HK-2 (cell line): Measurements from ENCODE around the gene C15orf39.

Experiments used
- DNase-seq: peaks from one replicate; pipeline ENCODE4 v3.0.0-alpha.2; 2018; ENCODE audit not compliant: unreplicated experiment

The C15orf39 gene

DNA sequence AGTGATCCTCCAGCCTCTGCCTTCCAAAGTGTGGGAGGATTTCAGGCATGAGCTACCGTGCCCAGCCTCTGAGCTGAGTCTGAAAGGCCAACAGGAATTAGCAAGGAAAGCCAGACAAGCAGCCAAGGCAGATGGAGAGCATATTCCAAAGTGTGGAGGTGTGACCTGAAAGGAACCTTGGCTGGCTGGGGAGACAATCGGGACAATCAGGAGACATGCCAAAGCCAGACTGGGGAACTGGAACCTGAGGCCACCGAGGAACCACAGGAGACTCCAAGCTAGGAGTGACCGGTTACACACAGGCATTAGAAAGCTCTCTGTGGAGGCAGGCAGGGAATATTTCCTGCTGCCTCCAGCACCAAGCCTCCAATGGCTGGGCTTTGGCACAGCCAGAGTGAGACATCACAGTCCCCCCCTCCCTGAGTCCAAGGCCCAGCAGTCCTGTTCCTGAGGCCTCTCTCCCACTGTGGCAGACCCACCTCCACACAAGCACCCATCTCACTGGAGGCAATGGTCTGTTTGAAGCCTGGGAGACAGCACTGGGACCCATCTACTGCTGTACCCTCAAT, 4.5 kb upstream of the C15orf39 start:
- DNase-seq, result no peak

DNA sequence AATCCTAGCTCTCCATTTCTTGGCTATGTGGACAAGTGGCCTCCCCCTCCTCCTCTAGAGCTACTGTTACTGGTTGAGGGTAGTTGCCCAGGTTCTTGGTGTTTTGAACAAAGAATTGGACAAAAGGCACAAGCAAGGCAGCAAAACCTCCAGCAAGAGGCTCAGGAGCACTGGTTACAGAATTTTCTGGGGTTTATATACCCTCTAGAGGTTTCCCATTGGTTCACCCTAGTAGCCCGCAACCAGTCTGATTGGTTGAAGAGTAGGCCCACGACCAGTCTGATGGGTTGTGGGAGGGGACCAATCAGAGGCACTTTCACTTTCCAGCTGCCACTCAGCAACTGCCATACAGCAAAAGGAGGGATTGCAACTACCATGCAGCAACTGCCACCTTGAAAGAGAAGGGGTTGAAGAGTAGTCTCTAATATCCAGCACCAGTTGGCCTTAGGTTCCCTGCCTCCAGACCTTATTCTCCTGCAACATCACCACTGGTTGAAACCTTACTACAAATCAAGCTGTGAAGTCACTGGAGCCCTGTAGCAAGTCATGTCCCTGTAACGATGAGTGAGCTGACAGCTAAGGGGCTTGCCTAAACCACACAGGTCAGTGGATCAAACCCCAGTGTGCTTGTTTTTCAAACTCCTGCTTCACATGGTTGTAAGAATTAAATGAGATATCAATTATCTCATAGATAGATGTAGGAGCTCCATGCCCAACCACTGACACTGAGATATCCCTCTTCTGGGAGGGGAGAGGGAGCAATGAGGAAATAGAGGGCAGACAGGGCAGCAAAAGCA, 2.9 kb upstream of the C15orf39 start:
- DNase-seq, result no peak

DNA sequence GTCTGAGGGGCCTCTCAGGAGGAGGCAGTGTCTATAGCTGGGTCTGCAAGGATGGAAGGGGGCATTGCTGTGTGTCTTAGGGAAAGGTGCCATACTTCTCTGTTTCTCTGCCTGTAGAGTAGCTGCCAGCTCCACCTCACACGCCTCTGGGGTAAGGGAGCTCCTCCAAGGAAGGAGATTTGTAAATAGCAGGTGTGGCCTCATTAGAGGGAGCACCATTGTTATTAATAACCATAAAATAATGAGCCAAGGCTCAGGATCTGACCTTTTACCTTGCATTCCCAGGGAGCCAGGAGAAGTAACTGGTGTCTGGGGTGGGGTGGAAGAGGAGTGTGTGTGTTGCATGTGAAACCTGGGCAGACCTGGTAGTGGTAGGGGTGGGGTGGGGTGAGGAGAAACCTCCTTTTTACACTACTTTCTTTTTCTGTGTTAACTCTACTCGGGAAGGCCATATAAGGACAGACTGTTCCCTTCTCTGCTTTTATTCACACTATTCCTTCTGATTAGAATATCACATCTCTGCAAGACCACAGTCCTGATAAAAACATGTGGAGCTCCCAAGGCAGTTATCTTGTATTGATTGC, 2.2 kb upstream of the C15orf39 start:
- DNase-seq, result no peak

DNA sequence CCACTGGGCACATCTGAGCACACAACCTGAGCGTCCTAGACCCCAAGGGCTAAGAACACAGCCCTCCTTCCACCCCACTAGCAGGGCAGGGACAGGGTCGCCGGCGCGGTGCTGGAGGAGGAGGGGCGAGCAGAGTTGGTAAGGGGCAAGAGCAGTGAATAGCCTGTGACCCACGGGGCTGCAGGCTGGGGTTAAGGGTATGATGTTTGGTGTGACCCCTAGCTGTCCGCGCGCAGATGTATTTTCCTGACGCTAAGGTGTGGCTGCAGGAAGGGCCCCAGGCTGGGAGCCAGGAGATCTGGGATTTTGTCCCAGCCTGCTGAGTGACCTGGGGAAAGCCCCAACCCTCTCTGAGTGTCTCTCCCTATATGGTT, 1.3 kb upstream of the C15orf39 start:
- no peak for DNase-seq

DNA sequence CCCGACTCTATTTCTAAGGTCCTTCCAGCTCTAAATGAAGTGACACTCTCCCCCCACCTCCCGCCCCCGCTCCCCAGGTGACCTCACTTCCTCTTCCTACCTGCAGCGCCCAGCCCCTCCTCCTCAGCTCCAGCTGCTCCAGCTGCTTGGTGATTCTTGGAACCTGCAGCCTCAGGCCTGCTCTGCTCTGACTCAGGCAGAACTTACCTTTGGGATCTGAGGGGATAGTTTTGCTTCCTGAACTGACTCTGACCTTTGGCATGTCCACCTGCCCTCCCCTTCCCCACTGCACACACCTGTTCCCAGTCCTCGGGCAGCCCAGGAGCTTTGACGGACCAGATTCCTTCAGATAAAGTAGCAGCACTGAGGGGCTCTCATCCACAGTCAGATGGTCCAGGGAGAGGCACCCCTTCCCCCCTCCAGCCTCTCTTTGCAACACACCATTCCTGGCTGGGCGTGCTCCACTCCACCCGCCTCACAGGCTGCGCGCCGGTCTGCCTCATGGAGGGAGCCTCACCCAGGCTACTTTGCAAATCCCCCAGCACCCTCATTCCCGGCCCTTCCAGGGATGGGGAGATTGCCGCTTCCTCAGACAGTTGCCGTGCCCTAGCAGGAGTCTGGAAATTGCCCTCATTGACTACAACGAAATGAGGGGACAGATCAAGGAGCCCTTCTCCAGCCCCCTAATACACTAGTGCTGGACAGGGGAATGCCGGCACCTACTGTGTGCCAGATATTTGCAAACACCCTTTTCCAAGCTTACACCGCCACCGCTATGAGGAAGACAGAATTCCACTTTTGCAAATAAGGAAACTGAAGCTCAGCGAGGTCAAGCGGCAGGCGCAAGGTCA, 692 bp upstream of the C15orf39 start:
- DNase-seq, result no peak

DNA sequence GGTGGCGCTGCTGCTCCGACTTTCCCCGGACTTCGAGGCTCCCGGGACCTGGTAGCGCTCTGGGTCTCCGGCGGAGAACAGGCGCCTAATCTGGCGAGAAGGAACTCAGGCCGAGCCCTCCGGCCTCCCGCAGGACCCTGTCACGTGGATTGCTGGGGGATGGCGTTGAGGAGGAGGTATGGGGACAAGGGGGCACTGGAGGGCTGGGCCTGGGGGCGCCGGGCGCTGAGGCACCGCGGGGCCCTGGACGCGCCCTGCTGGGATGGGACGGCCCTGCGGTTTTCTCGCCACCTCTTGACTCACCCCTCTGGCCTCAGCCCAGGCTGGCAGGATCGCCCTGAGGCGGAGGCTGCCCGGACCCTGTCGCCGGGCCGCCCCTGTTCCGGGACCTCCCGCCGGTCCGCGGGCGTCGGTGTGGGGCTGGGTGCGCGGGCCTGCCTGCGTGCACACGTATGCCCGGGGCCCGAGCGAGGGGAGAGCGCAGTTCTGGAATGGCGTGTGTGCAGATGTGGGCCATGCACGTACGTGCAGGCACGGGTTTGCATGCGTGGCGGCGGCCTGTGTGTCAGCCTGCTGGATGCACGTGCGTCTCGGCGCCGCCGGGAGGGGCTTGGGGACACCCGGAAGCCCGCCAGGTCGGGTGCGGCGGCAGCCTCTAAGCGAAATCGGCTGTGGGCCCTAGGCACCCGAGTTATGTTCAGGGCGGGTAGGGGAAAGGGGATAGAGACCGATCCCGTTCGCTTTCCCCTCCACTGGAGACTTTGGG, 752 bp downstream of the C15orf39 start:
- peak; percentile 70 for DNase-seq

DNA sequence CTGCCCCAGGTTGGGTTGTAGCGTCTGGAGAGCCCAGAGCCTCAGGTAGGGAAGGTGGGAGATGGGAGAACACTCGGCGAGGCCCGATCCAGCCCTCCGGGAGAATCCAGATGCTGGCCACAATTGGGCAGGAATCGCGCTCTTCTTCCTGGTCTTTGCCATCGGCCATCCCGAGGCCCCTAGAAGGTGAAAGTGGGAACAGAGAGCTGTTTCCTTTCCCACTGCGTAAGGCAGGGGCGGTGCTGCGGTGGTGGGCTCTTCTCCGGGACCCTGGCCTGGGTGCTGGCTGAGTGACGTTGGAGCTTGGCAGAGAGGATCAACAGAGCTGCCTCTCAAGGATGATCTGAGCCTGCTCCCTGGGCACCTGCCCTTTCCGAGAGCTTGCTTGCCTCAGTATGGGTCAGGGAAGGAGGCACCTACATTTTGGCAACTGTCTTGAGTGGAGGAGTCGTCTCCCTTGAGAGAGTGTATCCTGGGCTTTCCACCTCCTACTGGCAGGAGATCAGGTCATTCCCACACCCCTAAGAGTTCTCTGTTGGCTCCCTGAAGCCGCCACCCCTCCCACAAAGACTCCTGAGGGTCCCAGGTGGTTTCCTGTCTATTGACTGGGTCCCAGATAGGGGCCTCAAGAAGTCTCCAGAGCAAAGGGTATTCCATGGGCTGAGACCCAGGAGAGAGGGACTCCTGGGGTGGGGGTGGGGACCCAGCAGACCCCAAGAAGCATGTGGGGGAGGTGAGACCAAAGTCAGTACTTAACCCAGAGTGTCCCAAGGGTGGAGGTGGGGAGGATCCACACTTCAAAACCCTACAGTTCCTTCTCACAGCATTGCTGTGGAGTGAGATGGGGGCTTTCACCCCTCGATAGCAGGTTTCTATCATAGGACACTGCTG, 1.6 kb downstream of the C15orf39 start:
- peak; percentile 10 for DNase-seq

DNA sequence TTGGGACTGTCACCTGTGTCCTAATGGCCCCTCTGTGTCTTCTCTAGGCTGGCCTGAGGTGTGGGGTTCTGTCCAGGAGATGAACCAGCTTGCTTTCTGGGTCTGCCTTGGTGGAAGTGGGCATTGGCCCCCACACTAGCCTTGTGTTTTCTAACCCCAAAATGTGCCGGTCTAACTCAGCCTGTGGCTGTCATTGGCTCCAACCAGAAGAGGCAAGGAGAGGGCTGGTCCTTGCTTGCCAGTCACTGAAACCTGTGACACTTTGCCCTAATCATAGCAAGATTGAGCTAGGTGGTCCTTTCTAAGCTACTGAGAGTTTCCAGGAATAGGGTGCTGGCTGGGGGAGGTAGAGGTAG, 2.2 kb downstream of the C15orf39 start:
- DNase-seq, result no peak

DNA sequence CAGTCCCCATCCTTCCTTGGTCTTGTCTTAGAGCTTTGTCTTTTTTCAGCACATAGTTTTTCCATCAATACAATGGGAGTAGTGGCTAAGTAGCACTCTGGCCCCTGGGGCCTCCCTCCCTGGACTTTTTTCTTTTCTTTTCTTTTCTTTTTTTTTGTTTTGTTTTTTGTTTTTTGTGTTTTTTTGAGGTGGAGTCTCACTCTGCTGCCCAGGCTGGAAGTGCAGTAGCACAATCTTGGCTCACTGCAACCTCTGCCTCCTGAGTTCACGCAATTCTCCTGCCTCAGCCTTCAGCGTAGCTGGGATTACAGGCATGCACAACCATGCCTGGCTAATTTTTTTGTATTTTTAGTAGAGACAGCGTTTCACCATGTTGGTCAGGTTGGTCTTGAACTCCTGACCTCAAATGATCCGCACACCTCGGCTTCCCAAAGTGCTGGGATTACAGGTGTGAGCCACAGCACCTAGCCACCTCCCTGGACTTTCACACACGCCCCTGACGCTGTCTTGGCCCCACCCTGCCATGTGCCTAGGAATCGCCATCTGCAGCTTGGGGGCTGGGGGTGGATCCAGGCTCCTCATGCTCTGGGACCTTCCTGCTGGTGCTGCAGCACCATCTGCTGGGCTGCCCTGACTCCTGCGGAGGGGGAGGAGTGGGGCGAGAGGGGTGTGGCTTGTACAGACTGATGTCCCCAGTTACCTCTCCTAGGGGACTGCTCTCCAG, 2.8 kb downstream of the C15orf39 start:
- DNase-seq, result peak; percentile 75

DNA sequence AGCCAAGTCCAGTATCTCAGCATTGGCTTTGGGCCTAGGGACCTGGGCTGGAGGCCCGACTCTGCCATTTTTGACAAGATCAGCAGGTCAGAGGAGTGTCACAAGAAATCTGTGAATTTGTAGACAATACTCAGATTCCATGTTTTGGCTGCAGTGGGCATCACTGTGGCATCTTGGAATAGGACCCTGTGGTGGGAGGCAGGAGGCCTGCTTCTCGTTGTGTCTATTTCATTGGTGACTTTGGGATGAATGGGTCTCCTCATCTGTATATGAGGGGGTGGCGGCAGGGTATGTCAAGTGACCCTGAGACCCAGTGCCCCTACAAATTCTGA, 3.3 kb downstream of the C15orf39 start:
- DNase-seq, result no peak

DNA sequence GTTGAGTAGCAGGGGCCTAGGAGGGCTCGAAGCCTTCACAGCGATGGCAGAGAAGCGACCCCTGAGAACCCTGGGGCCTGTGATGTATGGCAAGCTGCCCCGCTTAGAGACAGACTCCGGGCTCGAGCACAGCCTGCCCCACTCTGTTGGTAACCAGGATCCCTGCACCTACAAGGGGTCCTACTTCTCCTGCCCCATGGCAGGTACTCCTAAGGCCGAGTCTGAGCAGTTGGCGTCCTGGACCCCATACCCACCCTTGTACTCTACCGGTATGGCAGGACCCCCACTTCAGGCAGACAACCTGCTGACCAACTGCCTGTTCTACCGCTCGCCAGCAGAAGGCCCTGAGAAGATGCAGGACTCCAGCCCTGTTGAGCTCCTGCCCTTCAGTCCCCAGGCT, 4.3 kb downstream of the C15orf39 start:
- DNase-seq, result no peak

DNA sequence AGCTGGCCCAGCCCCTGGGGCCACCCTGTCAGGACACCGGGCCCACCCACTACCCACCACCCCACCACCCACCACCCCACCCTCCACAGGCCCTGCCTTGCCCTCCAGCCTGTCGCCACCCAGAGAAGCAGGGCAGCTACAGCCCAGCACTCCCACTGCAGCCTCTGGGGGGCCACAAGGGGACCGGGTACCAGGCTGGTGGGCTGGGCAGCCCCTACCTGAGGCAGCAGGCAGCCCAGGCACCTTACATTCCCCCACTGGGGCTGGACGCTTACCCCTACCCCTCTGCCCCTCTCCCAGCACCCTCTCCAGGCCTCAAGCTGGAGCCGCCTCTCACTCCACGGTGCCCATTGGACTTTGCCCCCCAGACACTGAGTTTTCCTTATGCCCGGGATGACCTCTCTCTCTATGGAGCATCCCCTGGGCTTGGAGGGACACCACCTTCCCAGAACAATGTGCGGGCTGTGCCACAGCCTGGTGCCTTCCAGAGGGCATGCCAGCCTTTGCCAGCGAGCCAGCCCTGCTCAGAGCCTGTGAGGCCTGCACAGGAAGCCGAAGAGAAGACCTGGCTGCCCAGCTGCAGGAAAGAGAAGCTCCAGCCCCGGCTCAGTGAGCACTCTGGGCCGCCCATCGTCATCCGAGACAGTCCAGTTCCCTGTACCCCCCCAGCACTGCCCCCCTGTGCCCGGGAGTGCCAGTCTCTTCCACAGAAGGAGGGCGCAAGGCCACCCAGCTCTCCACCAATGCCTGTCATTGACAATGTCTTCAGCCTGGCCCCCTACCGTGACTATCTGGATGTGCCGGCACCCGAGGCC, 5.3 kb downstream of the C15orf39 start:
- no peak for DNase-seq

DNA sequence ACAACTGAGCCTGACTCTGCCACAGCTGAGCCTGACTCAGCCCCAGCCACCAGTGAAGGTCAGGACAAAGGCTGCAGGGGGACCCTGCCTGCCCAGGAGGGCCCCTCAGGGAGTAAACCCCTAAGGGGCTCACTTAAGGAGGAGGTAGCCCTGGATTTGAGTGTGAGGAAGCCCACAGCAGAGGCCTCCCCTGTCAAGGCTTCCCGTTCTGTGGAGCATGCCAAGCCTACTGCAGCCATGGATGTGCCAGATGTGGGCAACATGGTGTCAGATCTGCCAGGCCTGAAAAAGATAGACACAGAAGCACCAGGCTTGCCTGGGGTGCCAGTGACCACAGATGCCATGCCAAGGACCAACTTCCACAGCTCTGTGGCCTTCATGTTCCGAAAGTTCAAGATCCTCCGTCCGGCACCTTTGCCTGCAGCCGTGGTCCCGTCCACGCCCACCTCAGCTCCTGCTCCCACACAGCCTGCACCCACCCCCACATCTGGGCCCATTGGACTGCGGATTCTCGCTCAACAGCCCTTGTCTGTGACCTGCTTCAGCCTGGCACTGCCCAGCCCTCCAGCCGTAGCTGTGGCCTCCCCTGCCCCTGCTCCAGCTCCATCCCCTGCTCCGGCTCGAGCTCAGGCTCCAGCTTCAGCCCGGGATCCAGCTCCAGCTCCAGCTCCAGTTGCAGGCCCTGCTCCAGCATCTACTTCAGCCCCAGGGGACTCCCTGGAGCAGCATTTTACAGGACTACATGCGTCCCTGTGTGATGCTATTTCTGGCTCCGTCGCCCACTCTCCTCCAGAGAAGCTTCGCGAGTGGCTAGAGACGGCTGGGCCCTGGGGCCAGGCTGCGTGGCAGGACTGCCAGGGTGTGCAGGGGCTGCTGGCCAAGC, 6.2 kb downstream of the C15orf39 start:
- no peak for DNase-seq

DNA sequence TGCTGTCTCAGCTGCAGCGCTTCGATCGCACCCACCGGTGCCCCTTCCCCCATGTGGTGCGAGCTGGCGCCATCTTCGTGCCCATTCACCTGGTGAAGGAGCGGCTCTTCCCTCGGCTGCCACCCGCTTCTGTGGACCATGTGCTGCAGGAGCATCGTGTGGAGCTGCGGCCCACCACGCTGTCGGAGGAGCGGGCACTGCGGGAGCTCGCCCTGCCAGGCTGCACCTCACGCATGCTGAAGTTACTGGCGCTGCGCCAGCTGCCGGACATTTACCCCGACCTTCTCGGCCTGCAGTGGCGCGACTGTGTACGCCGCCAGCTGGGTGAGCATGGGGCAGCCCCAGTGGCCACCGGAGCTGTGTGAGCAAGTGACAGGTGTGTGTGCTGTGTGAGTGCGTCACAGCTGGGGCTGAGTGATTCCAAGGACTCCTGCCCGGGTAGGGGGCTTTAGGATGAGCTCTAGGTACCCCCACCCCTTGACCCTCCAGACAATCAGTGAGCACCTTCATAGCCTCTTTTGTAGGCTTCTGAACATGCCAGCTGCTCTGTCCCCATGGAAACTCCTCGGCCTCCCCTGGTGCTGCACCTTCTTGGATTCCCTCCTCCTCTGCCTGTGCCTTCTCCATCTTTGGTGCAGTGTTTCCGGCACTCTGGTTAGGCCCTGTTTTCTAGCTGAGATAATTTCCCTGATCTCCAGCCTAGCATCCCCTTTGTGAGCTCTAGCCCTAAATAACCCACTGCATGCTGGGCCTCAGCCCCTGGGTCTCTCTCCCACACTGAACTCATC, 7.0 kb downstream of the C15orf39 start:
- DNase-seq, result no peak

DNA sequence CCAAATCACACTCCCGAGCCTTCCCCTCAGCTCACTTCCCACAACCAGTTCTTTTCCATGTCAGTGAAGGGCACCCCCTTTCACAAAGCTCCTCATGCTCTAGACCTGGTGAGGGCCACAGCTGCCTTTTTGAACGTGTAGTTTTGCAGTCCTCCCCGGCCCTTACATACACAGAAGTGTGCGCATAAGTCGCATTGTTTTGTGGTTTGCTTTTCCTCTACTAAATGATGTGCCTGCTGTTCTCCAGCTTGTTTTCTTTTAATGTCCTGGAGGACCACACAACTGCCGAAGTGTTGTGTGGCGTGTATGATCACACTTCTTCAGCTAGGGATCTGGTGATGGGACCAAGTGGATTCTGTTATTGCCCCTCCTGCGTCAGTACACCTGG, 7.6 kb downstream of the C15orf39 start:
- no peak for DNase-seq

DNA sequence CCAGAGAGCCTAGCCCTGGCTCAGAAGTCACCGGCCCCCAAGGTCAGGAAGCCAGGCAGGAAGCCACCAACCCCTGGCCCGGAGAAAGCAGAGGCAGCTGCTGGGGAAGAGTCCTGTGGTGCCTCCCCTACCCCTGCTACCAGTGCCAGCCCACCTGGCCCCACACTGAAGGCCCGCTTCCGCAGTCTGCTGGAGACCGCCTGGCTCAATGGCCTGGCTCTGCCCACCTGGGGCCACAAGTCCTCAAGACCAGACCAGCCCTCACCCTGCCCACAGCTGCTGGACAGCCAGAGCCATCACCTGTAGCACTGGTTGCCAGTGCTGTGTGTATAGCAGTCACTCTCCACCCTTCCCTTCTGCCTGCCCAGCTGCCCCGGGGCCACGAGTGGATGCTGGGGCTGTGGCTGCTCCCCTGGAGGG, 9.1 kb downstream of the C15orf39 start:
- no peak for DNase-seq

DNA sequence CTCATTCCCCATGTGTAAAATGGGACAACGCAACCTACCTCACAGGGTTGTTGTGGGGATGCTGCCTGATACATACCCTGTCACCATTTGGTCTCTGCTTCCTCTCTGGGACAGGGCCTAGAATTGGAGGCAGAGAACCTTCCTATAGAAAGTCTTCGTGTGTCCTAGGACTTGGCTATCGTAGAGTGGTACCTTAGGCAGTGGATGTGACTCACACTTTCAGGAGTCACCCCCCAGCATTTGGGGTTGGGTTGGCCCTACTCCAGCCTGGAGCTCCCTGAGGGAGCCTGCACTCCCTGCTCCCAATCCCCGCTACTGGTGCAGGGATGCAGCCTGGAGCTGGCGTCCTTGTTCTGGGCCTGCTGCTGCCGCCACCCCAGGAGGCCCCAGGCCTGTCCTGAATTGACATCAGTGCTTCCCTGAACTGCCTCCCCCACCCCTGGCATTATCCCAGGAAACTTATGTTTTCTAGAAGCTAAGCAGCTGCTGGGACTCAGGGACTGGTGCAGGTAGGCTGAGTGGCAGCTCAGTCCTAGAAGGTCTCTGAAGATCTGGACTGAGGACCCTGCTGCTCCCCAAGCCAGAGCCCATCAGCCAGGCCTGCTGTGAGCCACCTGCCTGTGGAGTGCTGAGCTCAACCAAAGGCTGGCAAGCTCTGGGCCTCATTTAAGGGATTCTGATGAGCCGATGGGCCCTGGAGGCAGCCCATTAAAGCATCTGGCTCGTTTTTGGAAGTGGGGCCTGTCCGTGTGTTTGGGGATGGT, 9.9 kb downstream of the C15orf39 start:
- DNase-seq, result no peak
